Endothelial cell of umbilical vein (primary cell): ENCODE results near the gene ZNF497. TPM values are rescaled to one million over a fixed set of nuclear protein-coding genes. Genes with fewer than 3 reads are reported as not detected.

Experiments used
- BruUV-seq: library from RNA; stranded (reverse); fragments of 400-500 nt; replicated peaks from 2 replicates; lab custom pipeline; 2021; lab: Mats Ljungman, UMichigan
- CTCF ChIA-PET: fragments of 300-600, 350-600 bp; sonication (Branson Sonifier 250); formaldehyde crosslinking; loops from one replicate; lab custom pipeline; 2021; ENCODE audit warnings: antibody characterized with exemption, inconsistent platforms; lab: Charles Lee
- POLR2A ChIA-PET: fragments of 300-600, 350-600 bp; sonication (Branson Sonifier 250); formaldehyde crosslinking; loops from one replicate; lab custom pipeline; 2021; ENCODE audit warnings: antibody characterized with exemption, inconsistent platforms; lab: Charles Lee
- DNase-seq: peaks from one replicate; pipeline ENCODE4 v3.0.0-alpha.2; 2011; ENCODE audit warnings: low read depth, low spot score
- FAIRE-seq: peaks from 2 replicates; lab custom pipeline; 2011; peaks lifted over from hg19 to GRCh38; lab: Jason Lieb, UNC
- H2AFZ ChIP-seq: 2 replicates; pipeline ENCODE4 v1.6.0; 2012; ENCODE audit warnings: low read depth, low read length, control low read depth, inconsistent platforms
- H3K27ac ChIP-seq: 2 replicates; pipeline ENCODE4 v1.5.1; 2011; ENCODE audit warnings: low read depth, mild to moderate bottlenecking, control low read depth, low read length, moderate library complexity; ENCODE audit not compliant: insufficient read depth
- H3K27me3 ChIP-seq, 2 experiments: 2 replicates each; pipeline versions ENCODE4 v1.6.0 to v1.6.1; 2011; ENCODE audit warnings: low read length in 2 of 2, mixed read lengths in 1 of 2; ENCODE audit not compliant: control insufficient read depth in 2 of 2, insufficient read depth in 2 of 2
- H3K36me3 ChIP-seq, 2 experiments: 2 replicates in 1 of 2; 3 replicates in 1 of 2; pipeline ENCODE4 v1.5.1; 2011; ENCODE audit warnings: low read length in 2 of 2, mild to moderate bottlenecking in 1 of 2, moderate library complexity in 1 of 2; ENCODE audit not compliant: control insufficient read depth in 2 of 2, insufficient read depth in 2 of 2; ENCODE audit errors: extremely low read depth in 1 of 2
- H3K4me1 ChIP-seq: 3 replicates; pipeline ENCODE4 v1.5.1; 2011; ENCODE audit warnings: mild to moderate bottlenecking, low read length; ENCODE audit not compliant: control insufficient read depth, insufficient read depth; ENCODE audit errors: extremely low read depth
- H3K4me2 ChIP-seq: 2 replicates; pipeline ENCODE4 v1.6.1; 2011; ENCODE audit warnings: low read length, control low read depth, mixed read lengths; ENCODE audit not compliant: insufficient read depth
- H3K4me3 ChIP-seq, 3 experiments: fragments of 200-600 bp in 1 of 3; sonication (generic), shearing (Covaris generic) in 1 of 3; replicated peaks in 1 of 3; 2 replicates each; pipeline ENCODE4 v1.5.1; 2011 to 2016; ENCODE audit warnings: control low read depth in 3 of 3, low read length in 3 of 3, mild to moderate bottlenecking in 2 of 3, inconsistent platforms in 1 of 3, low read depth in 1 of 3, moderate library complexity in 1 of 3; ENCODE audit not compliant: insufficient read depth in 1 of 3
- H3K79me2 ChIP-seq: 2 replicates; pipeline ENCODE4 v1.6.0; 2012; ENCODE audit warnings: low read length, inconsistent platforms; ENCODE audit not compliant: control insufficient read depth, insufficient read depth
- H3K9ac ChIP-seq: replicated peaks from 2 replicates; pipeline ENCODE3; 2011; ENCODE audit warnings: low read length, control low read depth; ENCODE audit not compliant: insufficient read depth; ENCODE audit errors: extremely low read depth
- H3K9me1 ChIP-seq: replicated peaks from 3 replicates; pipeline ENCODE4 v1.6.0; 2011; ENCODE audit warnings: mild to moderate bottlenecking, low read length; ENCODE audit not compliant: control insufficient read depth, insufficient read depth; ENCODE audit errors: extremely low read depth
- H3K9me3 ChIP-seq: replicated peaks from 2 replicates; pipeline ENCODE4 v1.5.1; 2012; ENCODE audit warnings: low read length, inconsistent platforms; ENCODE audit not compliant: control insufficient read depth, insufficient read depth
- H4K20me1 ChIP-seq: replicated peaks from 2 replicates; pipeline ENCODE3; 2011; ENCODE audit warnings: mild to moderate bottlenecking, low read length; ENCODE audit not compliant: control insufficient read depth, insufficient read depth; ENCODE audit errors: extremely low read depth
- EZH2 ChIP-seq: IDR thresholded peaks from 2 replicates; pipeline ENCODE4 v1.6.1; 2012; ENCODE audit warnings: borderline replicate concordance, low read depth, mild to moderate bottlenecking, moderate library complexity, low read length, inconsistent platforms; ENCODE audit not compliant: severe bottlenecking
- FOS ChIP-seq: IDR thresholded peaks from 2 replicates; pipeline ENCODE4 v1.6.1; 2011; ENCODE audit warnings: mild to moderate bottlenecking, low read length, moderate library complexity, borderline replicate concordance; ENCODE audit not compliant: insufficient read depth
- JUN ChIP-seq: IDR thresholded peaks from 2 replicates; pipeline ENCODE4 v1.6.1; 2011; ENCODE audit warnings: borderline replicate concordance, low read depth; ENCODE audit not compliant: insufficient read length, insufficient read depth
- MYC ChIP-seq: IDR thresholded peaks from one replicate; pipeline ENCODE4 v1.6.1; 2011; ENCODE audit warnings: mild to moderate bottlenecking, low read depth, low read length
- POLR2A ChIP-seq: IDR thresholded peaks from 2 replicates; pipeline ENCODE4 v1.6.1; 2012; ENCODE audit warnings: low read depth, mild to moderate bottlenecking, control low read depth, low read length
- POLR2AphosphoS5 ChIP-seq: IDR thresholded peaks from 2 replicates; pipeline ENCODE4 v1.6.1; 2012; ENCODE audit warnings: low read depth, mild to moderate bottlenecking, control low read depth, low read length, moderate library complexity; ENCODE audit not compliant: insufficient read depth
- dilution Hi-C: fragments of 300-500 bp; cut with MboI; formaldehyde crosslinking; loops from one replicate; pipeline ENCODE4 v1.15.0; 2019; ENCODE audit warnings: low sequenced_read_pairs; ENCODE audit not compliant: extremely low pct_ligation_motif_present
- intact Hi-C: fragments of 100-400 bp; cut with micrococcal nuclease; formaldehyde crosslinking; loops from one replicate; pipeline ENCODE4 v1.10.0; 2022
- polyA plus RNA-seq, 4 experiments: library from polyadenylated mRNA; depleted of rRNA in 3 of 4; stranded (reverse) in 3 of 4; unstranded in 1 of 4; fragments of >200 nt; gene quantifications; 2 replicates each; pipeline versions ENCODE4 v1.2.1 to v1.2.3, GENCODE V29; 2011 to 2012; ENCODE audit warnings: missing spikeins in 1 of 4
- total RNA-seq: library from RNA; stranded (reverse); gene quantifications from 2 replicates; pipeline ENCODE4 v1.2.3, GENCODE V29; 2021
- TF ChIP-seq, protein P1 (sequence below), 2 donors: IDR thresholded peaks; 1 replicate in 1 of 2; 2 replicates in 1 of 2; pipeline ENCODE4 v1.5.1; 2011; ENCODE audit warnings: low read length in 2 of 2, mild to moderate bottlenecking in 2 of 2, moderate library complexity in 2 of 2, control low read depth in 1 of 2, inconsistent platforms in 1 of 2, low read depth in 1 of 2; ENCODE audit not compliant: insufficient read depth in 1 of 2; ENCODE audit errors: extremely low read depth in 1 of 2

ZNF497 gene
- total and polyA plus RNA-seq, 2 donors (not counting 3 experiments of a cell fraction or from before 2014, with no cell fraction given): 0.40 to 1.3 TPM

GRCh38 chr19:58357481-58358145 is 4.9 kb downstream of the ZNF497 start:
- CTCF ChIA-PET: no interaction called here
- H3K4me2 ChIP-seq: no peak overlapping the region
- no peak overlapping the region for H3K4me3 ChIP-seq
- intact Hi-C loops: no loop called here
- H3K27me3 ChIP-seq: peaks cover 23 to 25% of the 10 kb centered on the region in 2 experiments
- no peaks in the 10 kb centered on the region for H3K36me3 ChIP-seq
- H4K20me1 ChIP-seq: no peaks in the 10 kb centered on the region
- dilution Hi-C loops: no loop called here
- no peak for FAIRE-seq
- peaks cover 8% of the 10 kb centered on the region for H3K4me1 ChIP-seq
- TF ChIP-seq EZH2 (no peak), FOS (no peak), POLR2AphosphoS5 (no peak), JUN (no peak), POLR2A (no peak), MYC (no peak)
- TF ChIP-seq, protein P1, sequence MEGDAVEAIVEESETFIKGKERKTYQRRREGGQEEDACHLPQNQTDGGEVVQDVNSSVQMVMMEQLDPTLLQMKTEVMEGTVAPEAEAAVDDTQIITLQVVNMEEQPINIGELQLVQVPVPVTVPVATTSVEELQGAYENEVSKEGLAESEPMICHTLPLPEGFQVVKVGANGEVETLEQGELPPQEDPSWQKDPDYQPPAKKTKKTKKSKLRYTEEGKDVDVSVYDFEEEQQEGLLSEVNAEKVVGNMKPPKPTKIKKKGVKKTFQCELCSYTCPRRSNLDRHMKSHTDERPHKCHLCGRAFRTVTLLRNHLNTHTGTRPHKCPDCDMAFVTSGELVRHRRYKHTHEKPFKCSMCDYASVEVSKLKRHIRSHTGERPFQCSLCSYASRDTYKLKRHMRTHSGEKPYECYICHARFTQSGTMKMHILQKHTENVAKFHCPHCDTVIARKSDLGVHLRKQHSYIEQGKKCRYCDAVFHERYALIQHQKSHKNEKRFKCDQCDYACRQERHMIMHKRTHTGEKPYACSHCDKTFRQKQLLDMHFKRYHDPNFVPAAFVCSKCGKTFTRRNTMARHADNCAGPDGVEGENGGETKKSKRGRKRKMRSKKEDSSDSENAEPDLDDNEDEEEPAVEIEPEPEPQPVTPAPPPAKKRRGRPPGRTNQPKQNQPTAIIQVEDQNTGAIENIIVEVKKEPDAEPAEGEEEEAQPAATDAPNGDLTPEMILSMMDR (IDR thresholded peaks at IDR 0.05; ENCODE audit: extremely low read depth in 1 of 2, insufficient read depth in 1 of 2, low read depth in 1 of 2, low read length in 2 of 2): no peak
- POLR2A ChIA-PET: no interaction called here
- H2AFZ ChIP-seq: no peak overlapping the region
- no TSS peak for BruUV-seq
- no peak for DNase-seq
- H3K9ac ChIP-seq: no peak overlapping the region
- H3K9me1 ChIP-seq: no peaks in the 10 kb centered on the region
- no peak overlapping the region for H3K27ac ChIP-seq
- no peaks in the 10 kb centered on the region for H3K79me2 ChIP-seq
- H3K9me3 ChIP-seq: no peaks in the 10 kb centered on the region
